HG03039 (cell line): Measurements from ENCODE around the gene DMRTC2.

Experiments used
- ATAC-seq: cut with Tn5 transposase; IDR thresholded peaks from one replicate; pipeline ENCODE4 v1.9.1; 2021; ENCODE audit warnings: mild to moderate bottlenecking, moderate library complexity; ENCODE audit not compliant: unreplicated experiment

The DMRTC2 gene

GRCh38 chr19:41845001-41845050 lies at the start of gene DMRTC2:
Gene DMRTC2 (plus strand): TSS chr19:41845042. CDS start chr19:41847429, 2,387 bp downstream.
- ATAC-seq: no peak

DNA sequence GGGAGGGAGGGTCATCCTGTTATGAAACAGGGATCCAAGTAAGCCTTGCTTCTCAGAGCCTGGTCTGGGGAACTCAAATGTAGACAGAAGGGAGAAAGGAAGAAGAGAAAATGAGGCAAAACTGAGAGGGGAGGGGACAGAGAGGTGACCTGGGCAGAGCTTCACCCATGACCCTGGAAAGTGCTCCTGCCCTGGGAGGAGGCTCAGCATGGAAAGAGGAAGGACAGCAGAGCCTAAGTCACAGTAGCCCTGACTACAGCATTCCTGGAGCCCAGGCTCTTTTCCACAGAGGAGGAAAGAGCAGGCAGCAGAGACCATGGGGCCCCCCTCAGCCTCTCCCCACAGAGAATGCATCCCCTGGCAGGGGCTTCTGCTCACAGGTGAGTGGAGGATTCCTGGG lies 48.5 kb upstream of the DMRTC2 start, which contains the start of gene CEACAM3:
TSS of gene CEACAM3 (plus strand) at position 226 of the 400 bp plus-strand sequence. CDS start at position 317, 91 bp downstream.
- no peak for ATAC-seq

DNA sequence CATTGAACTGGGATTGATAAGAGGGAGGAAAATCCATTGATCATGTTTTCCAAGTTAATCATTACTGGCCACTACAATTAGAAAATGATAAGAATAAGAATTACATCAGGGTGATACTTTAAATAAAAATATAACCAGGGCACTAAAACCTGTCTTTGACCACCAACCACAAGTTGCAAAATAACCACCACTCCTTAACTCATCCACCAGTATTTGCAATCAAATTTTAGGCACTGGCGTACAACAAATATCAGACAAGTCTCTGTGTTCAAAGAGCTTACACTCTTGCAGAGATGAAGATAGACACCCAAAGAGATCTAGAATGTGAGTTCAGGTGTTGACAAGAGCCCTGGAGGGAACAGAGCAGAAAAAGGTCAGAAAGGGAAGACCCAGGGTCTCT lies 47.9 kb upstream of the DMRTC2 start:
- no peak for ATAC-seq

DNA sequence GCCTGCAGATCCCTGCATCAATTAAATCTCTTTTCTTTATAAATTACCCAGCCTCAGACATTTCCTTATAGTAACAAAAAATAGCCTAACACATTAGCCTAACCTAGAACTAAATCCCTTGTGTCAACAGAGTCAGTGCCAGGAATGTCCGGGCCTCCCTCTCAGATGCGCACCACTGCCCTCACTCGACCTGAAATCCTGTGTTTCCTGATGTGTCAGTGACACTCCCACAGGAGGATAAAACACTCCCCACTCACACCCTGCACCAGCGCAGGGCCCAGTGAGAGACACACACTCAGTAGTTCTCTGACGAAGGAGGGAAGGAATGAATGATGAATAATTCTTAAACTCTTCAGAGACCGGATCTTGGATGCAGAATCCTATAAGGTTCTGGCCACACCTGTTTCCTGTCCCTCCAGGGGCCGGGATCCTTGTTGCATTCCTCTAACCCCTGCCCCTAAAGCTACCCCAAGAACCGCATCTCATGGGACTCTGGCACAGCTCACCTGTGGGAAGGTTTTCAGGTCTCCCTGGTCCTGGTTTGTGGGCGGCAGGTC lies 45.3 kb upstream of the DMRTC2 start:
- no peak for ATAC-seq

GRCh38 chr19:41801031-41801430 lies 43.8 kb upstream of the DMRTC2 start:
- no peak for ATAC-seq

- no peak for ATAC-seq
Measured at GRCh38 chr19:41801792-41802211, 43.0 kb upstream of the DMRTC2 start.

DNA sequence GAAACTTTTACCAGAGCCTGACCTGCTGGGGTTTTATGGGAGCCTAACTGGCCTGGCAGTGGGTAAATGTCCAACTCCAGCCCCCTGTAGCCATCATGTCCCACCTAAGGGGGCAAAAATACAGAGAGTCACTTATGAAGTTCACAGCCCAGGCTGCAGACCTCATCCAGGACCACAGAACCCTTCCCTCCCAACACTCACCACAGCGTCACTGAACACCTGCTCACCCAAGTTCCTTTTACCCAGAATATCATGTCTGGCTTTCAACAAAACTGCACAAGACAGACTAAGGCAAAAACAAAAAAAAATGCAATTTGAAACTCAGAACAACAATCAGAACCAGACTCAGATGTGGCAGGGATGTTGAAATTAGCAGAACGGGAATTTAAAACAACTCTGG lies 42.1 kb upstream of the DMRTC2 start:
- no peak for ATAC-seq

- ATAC-seq: no peak
Measured at GRCh38 chr19:41804336-41804735, 40.5 kb upstream of the DMRTC2 start.

DNA sequence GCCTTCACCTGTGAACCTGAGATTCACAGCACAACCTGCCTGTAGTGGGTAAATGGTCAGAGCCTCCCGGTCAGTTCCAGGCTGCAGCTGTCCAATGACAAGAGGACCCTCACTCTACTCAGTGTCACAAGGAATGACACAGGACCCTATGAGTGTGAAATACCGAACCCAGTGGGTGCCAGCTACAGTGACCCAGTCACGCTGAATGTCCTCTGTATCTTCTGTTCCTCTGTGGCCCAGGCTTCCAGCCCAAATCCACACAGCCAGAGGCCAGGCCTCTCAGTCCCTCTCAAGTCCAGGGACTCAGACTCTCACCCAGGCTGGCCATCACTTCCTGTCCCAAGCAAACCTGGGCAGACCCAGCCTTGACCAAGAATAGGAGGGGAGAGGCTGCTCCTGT lies 37.7 kb upstream of the DMRTC2 start:
- no peak for ATAC-seq

DNA sequence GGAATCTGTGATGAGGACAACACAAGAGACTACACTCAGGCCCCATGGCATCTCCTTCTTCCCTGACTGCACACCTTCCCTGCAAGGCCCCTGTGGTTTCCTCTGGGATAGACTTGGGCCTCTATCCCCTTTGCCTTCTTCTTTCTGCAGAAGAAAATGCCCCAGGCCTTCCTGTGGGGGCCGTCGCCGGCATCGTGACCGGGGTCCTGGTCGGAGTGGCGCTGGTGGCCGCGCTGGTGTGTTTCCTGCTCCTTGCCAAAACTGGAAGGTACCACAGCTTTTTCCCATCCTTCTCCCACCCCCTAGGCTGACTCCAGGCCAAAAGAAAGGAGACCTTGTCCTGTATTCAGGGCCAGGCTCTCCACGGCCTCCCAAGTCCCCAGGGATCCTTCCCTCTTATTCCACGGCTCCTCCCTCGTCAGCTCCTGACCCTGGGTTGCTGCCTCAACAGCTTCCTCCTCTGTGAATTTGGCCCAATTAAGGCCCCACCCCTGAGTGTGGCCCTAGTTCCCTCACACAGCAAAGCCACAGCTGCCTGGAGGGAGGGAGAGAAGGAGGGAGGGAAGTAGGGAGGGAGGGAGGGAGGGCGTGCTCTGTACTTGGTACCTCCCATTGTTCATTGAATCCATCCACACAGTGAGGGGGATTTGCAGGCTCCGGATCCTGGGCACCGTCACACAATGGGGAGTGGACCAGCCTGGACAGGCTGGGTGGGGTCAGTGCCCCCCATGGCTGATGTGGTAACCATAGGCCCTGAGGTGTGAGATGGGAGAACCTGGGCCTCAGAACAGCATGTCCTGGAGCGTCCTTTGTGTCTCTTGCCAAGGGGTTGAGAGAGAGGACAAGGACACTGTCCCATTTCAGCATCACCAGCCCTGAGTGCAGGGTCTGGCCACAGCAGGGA lies 35.9 kb upstream of the DMRTC2 start:
- no peak for ATAC-seq

GRCh38 chr19:41810301-41810700 lies 34.5 kb upstream of the DMRTC2 start:
- ATAC-seq: no peak

- no peak for ATAC-seq
Measured at GRCh38 chr19:41811036-41811435, 33.8 kb upstream of the DMRTC2 start.

- ATAC-seq: no peak
Measured at GRCh38 chr19:41811981-41812380, 32.9 kb upstream of the DMRTC2 start.

DNA sequence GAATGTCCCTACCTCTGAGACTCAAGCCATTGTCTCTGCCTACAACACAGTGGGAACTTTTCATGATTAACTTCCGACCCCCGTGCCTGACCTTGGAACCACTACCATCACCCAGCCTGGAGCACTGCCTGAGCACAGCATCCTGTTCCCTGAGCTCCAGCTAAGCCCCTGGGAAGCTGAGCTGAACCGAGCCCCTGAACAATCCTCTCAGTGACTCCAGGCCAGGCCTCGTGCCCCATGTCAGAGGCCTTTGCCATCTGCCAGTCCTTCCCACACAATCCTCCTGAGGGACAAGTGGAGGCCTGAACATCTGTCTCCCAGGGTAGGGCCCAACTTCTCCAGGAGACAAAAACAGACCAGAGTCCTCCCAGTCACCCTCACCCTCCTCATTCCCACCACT lies 30.9 kb upstream of the DMRTC2 start:
- ATAC-seq: no peak

DNA sequence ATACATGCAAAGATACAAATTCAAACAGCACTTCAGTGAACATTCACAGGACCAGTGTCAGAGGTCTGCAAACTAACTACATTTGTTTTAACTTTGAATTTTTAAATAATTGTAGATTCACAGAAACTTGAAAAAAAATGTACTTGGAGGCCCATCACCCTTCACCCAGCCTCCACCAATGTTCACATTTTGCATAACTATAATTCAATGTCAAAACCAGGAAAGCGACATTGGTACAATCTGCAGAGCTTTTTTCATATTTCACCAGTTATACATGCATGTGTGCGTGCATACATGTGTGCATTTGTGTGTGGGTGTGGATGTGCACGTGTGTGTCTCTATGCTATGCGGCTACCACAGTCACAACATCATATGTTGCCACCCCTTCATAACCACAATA lies 29.5 kb upstream of the DMRTC2 start:
- ATAC-seq: no peak

GRCh38 chr19:41816761-41817160 lies 28.1 kb upstream of the DMRTC2 start:
- ATAC-seq: no peak

DNA sequence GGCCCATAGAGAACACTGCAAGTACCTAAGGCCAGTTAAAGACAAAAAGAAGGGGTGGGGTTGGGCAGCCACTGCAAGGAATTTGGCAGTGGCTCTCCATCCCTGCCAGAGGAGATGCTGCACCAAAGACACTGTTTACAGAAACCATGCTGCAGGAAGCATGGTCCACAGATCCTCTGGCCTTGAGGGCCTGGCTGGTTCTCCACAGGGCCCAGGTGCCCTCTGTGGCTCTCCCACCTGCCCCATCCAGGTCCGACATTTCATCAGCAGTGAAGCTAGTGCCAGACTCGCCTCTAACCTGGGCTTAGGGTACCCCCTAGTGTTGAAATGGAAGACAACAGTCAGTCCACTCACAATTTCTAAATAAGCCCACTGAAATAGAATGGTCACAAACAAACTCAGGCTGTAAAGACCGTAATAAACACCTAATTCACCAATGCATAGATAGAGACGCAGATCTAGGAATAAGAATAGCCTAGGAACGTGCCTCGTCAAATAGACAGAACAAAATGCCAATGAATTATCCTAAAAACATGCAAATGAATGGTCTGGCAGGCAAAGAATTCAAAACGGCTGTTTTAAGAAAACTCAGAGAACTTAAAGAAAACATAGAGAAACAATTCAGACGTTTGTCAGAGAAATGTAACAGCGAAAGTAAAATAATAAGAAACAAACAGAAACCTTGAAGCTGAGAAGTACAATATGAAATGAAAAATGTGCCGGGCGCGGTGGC lies 23.7 kb upstream of the DMRTC2 start:
- no peak for ATAC-seq

DNA sequence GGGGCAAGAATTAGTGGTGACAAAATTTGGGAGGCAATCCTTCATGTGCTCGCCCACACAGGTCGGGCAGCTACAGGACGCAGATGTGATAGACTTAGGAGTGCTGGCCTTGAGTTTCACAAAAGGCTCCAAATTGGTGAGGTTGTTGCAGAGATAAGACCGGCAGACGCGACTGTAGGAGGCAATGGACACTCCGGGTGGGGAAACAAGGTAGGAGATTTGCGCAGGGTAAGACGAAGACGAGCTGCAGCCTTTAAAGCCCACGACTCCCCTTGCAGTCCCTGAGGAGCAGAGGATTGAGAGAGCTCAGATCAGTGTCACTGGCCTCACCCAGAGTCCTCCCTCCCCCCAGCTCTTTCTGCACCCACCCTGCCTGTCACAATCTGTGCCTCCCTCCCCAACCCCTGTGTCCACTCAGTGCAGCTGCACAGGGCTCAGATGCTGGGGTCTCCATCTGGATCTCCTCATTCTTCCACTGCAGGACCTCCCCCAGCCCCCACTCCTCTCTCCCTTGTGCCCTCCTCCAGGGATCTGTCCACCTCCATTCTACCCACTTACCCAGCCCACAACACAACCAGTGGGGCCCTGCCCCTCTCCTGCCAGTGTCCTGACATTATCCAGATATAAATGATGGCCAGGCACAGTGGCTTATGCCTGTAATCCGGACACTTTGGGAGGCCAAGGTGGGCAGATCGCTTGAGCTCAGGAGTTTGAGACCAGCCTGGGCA lies 6.7 kb upstream of the DMRTC2 start:
- ATAC-seq: no peak

DNA sequence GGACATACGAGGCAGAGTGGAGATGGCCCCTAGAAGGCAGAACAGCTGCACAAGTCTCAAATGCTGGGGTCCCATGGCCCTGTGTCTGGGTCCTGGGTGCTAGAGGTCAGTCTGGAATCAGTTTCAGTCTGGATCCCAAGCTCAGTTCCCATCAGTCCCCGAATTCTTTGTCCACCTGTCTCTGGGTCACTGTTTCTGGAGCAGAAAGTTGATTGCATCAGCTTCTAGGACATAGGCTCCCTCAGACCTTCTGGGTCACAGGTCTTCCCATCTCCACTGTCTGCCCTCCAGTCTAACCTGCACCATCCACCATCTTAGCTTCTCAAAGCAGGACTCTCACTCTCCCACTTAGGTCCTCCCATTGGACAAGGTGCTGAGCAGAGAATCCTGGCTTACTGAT lies 5.6 kb upstream of the DMRTC2 start:
- ATAC-seq: no peak

DNA sequence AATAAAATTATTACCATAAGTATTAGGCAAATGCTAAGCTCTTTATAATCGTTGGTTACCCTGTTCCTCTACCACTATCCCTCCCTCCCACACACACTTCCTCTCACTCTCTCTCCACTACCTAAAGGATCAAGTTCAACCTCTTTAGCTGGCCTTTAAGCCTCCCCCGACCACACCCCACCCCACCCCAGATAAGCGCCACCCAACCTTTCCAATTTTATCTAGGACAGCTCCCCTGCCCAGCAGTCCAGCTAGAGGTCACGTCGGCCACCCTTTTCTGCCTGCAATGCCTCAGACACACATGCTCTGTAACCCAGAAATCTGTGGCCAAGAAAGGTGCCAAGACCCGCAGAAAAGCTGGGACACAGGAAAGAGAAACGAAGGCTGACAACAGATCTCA lies 1.5 kb upstream of the DMRTC2 start:
- no peak for ATAC-seq

- no peak for ATAC-seq
Measured at GRCh38 chr19:41844601-41845000, 241 bp upstream of the DMRTC2 start, which contains the start of gene LYPD4. Gene LYPD4 (minus strand): TSS chr19:41844683. CDS start chr19:41839285, 5,398 bp downstream.
